Body of pancreas (tissue), 4 donors: ENCODE measurements around the gene SMARCB1.

Experiments used
- POLR2A ChIP-seq, 3 donors: fragments of 450-650 bp; IDR thresholded peaks; one replicate each; pipeline ENCODE4 v1.6.1; 2016; ENCODE audit warnings: antibody characterized with exemption in 3 of 3, mild to moderate bottlenecking in 2 of 3
- TF ChIP-seq, protein P1 (sequence below), 7 experiments: fragments of 450-650 bp in 4 of 7; fragments of 200-600 bp in 3 of 7; sonication (generic) in 3 of 7; IDR thresholded peaks; one replicate each; pipeline ENCODE4 v1.5.1; 2016 to 2019; ENCODE audit warnings: antibody characterized with exemption in 7 of 7

- TF ChIP-seq, protein P1, sequence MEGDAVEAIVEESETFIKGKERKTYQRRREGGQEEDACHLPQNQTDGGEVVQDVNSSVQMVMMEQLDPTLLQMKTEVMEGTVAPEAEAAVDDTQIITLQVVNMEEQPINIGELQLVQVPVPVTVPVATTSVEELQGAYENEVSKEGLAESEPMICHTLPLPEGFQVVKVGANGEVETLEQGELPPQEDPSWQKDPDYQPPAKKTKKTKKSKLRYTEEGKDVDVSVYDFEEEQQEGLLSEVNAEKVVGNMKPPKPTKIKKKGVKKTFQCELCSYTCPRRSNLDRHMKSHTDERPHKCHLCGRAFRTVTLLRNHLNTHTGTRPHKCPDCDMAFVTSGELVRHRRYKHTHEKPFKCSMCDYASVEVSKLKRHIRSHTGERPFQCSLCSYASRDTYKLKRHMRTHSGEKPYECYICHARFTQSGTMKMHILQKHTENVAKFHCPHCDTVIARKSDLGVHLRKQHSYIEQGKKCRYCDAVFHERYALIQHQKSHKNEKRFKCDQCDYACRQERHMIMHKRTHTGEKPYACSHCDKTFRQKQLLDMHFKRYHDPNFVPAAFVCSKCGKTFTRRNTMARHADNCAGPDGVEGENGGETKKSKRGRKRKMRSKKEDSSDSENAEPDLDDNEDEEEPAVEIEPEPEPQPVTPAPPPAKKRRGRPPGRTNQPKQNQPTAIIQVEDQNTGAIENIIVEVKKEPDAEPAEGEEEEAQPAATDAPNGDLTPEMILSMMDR (IDR thresholded peaks at IDR 0.05): no peak
- no peak for TF ChIP-seq POLR2A (IDR thresholded peaks at IDR 0.05)
These were observed 9.7 kb downstream of the SMARCB1 start for GRCh38 chr22:23796461-23796860.
